Measurements from ENCODE around the gene DCAF11.

DCAF11 gene

GRCh38 chr14:24121210-24121609, 6.6 kb downstream of the DCAF11 start:
- no peak for DNase-seq (ENCODE audit: low spot score)

GRCh38 chr14:24122416-24122815, 7.8 kb downstream of the DCAF11 start:
- no peak for DNase-seq (ENCODE audit: low spot score)

- no peak for DNase-seq (ENCODE audit: low spot score)
These were observed 8.3 kb downstream of the DCAF11 start for GRCh38 chr14:24122898-24123297.

- DNase-seq (ENCODE audit: low spot score) = no peak
These were observed 9.1 kb downstream of the DCAF11 start for GRCh38 chr14:24123424-24124417.

- no peak for DNase-seq (ENCODE audit: low spot score)
These were observed 12.4 kb downstream of the DCAF11 start for GRCh38 chr14:24126939-24127338.

- no peak for DNase-seq (ENCODE audit: low spot score)
These were observed 13.1 kb downstream of the DCAF11 start for GRCh38 chr14:24127673-24128072.

GRCh38 chr14:24129410-24129998, 14.9 kb downstream of the DCAF11 start:
- no peak for DNase-seq (ENCODE audit: low spot score)

GRCh38 chr14:24130380-24130716, 15.8 kb downstream of the DCAF11 start, which contains the start of gene FITM1:
FITM1 (plus strand) TSS chr14:24130659; CDS start chr14:24131564, 905 bp downstream.
- no peak for DNase-seq (ENCODE audit: low spot score)

- no peak for DNase-seq (ENCODE audit: low spot score)
These were observed 16.4 kb downstream of the DCAF11 start for GRCh38 chr14:24130717-24131548.

- no peak for DNase-seq (ENCODE audit: low spot score)
These were observed 17.0 kb downstream of the DCAF11 start for GRCh38 chr14:24131549-24131966.

GRCh38 chr14:24132061-24132685, 17.6 kb downstream of the DCAF11 start:
- no peak for DNase-seq (ENCODE audit: low spot score)

- DNase-seq (ENCODE audit: low spot score) = no peak
These were observed 18.4 kb downstream of the DCAF11 start for GRCh38 chr14:24132976-24133375.

- DNase-seq (ENCODE audit: low spot score) = no peak
These were observed 19.2 kb downstream of the DCAF11 start for GRCh38 chr14:24133735-24134134.

GRCh38 chr14:24135584-24135833, 20.9 kb downstream of the DCAF11 start:
- DNase-seq (ENCODE audit: low spot score) = no peak

- DNase-seq (ENCODE audit: low spot score) = peak; percentile 95
These were observed 21.5 kb downstream of the DCAF11 start, which contains the start of gene PSME1 for GRCh38 chr14:24135834-24136683. PSME1 (plus strand) TSS chr14:24136194; CDS start chr14:24136263, 69 bp downstream.

- DNase-seq (ENCODE audit: low spot score) = no peak
These were observed 22.3 kb downstream of the DCAF11 start for GRCh38 chr14:24136684-24137528.

GRCh38 chr14:24137529-24138395, 23.2 kb downstream of the DCAF11 start:
- DNase-seq (ENCODE audit: low spot score) = no peak

GRCh38 chr14:24138396-24139271, 24.1 kb downstream of the DCAF11 start:
- no peak for DNase-seq (ENCODE audit: low spot score)
